Panc1 (cell line): ENCODE data around the gene UNC5CL. TPM values are rescaled to one million over a fixed set of nuclear protein-coding genes. Genes with fewer than 3 reads are reported as not detected.

Source experiments
- ATAC-seq: fragments of 200-7000 bp; cut with Tn5 transposase; 2 replicates; pipeline ENCODE4 v1.9.1; 2020; ENCODE audit warnings: mild to moderate bottlenecking, moderate library complexity
- BruUV-seq: library from RNA; stranded (reverse); fragments of 400-500 nt; replicated peaks from 2 replicates; lab custom pipeline; 2021; lab: Mats Ljungman, UMichigan
- CTCF ChIA-PET: fragments of 300-600 bp; sonication (Branson Sonifier 250); formaldehyde crosslinking; loops from one replicate; lab custom pipeline; 2022; ENCODE audit warnings: antibody characterized with exemption; lab: Charles Lee
- POLR2A ChIA-PET: fragments of 300-600 bp; sonication (Branson Sonifier 250); formaldehyde crosslinking; loops from one replicate; lab custom pipeline; 2022; ENCODE audit warnings: antibody characterized with exemption; lab: Charles Lee
- DNase-seq: peaks from one replicate; pipeline ENCODE4 v3.0.0-alpha.2; 2010; ENCODE audit warnings: low read depth, low spot score
- H3K27ac ChIP-seq: 2 replicates; pipeline ENCODE4 v1.5.1; 2011; ENCODE audit warnings: mild to moderate bottlenecking, low read length, inconsistent platforms
- H3K27me3 ChIP-seq: fragments of 200-500 bp; sonication (Bioruptor generic); 2 replicates; pipeline ENCODE4 v1.6.0; 2014; ENCODE audit warnings: low read length, inconsistent platforms; ENCODE audit not compliant: control insufficient read depth, insufficient read depth
- H3K36me3 ChIP-seq: fragments of 200-500 bp; sonication (Bioruptor generic); 2 replicates; pipeline ENCODE4 v1.5.1; 2014; ENCODE audit warnings: inconsistent platforms, mild to moderate bottlenecking, low read length, moderate library complexity; ENCODE audit not compliant: control insufficient read depth, insufficient read depth
- H3K4me1 ChIP-seq: 2 replicates; pipeline ENCODE4 v1.5.1; 2011; ENCODE audit warnings: inconsistent platforms, mild to moderate bottlenecking, low read length, moderate library complexity; ENCODE audit not compliant: control insufficient read depth, insufficient read depth
- H3K4me3 ChIP-seq, 2 experiments: 2 replicates each; pipeline ENCODE4 v1.5.1; 2011 to 2012; ENCODE audit warnings: low read depth in 2 of 2, low read length in 2 of 2, mild to moderate bottlenecking in 2 of 2, inconsistent platforms in 1 of 2, moderate library complexity in 1 of 2
- H3K9me3 ChIP-seq: fragments of 200-500 bp; sonication (Bioruptor generic); 2 replicates; pipeline ENCODE4 v1.5.1; 2014; ENCODE audit warnings: low read depth, mild to moderate bottlenecking, inconsistent platforms, low read length, moderate library complexity; ENCODE audit not compliant: control insufficient read depth, insufficient read depth
- POLR2AphosphoS5 ChIP-seq: IDR thresholded peaks from 2 replicates; pipeline ENCODE4 v1.6.1; 2012; ENCODE audit warnings: mild to moderate bottlenecking, low read depth, low read length, moderate library complexity
- REST ChIP-seq, 2 experiments: IDR thresholded peaks; 2 replicates each; pipeline ENCODE4 v1.6.1; 2011 to 2012; ENCODE audit warnings: low read depth in 2 of 2, control low read depth in 1 of 2, low read length in 1 of 2, mild to moderate bottlenecking in 1 of 2, moderate library complexity in 1 of 2; ENCODE audit not compliant: insufficient read depth in 1 of 2
- SIN3A ChIP-seq: IDR thresholded peaks from 2 replicates; pipeline ENCODE4 v1.6.1; 2012; ENCODE audit warnings: low read depth, mild to moderate bottlenecking, low read length, moderate library complexity, borderline replicate concordance; ENCODE audit not compliant: insufficient read depth
- TCF7L2 ChIP-seq: IDR thresholded peaks from 2 replicates; pipeline ENCODE4 v1.6.1; 2011; ENCODE audit warnings: mild to moderate bottlenecking, low read depth, low read length, inconsistent platforms
- in situ Hi-C: cut with HindIII; loops from 2 replicates; pipeline ENCODE4 v1.10.0; 2016; ENCODE audit warnings: low sequenced_read_pairs, low pct_unique_long_range_greater_than_20kb
- intact Hi-C: fragments of 100-400 bp; cut with micrococcal nuclease; formaldehyde crosslinking; loops from one replicate; pipeline ENCODE4 v1.10.0; 2022; ENCODE audit not compliant: unreplicated experiment
- total RNA-seq: library from RNA; stranded (reverse); gene quantifications from one replicate; pipeline ENCODE4 v1.2.1, GENCODE V29; 2021; ENCODE audit not compliant: unreplicated experiment
- TF ChIP-seq, protein P1 (sequence below): fragments of 450-650 bp; IDR thresholded peaks from 2 replicates; pipeline ENCODE4 v1.5.1; 2017; ENCODE audit warnings: mild to moderate bottlenecking

The UNC5CL gene
- total RNA-seq, 1 experiment from 2014 or later: 0.36 TPM

- Histone ChIP-seq H3K4me1 (peaks cover 7% of the 10 kb centered on the region; the same call in 1 of the 2 replicates), H3K9me3 (no peaks in the 10 kb centered on the region), H3K4me3 (no peak overlapping the region), H3K27me3 (no peaks in the 10 kb centered on the region), H3K36me3 (no peaks in the 10 kb centered on the region), H3K27ac (no peak overlapping the region)
- TF ChIP-seq REST (IDR thresholded peaks at IDR 0.05; ENCODE audit: insufficient read depth in 1 of 2, low read depth in 2 of 2, low read length in 1 of 2) (no peak), TCF7L2 (no peak), POLR2AphosphoS5 (no peak), SIN3A (no peak)
- TF ChIP-seq, protein P1, sequence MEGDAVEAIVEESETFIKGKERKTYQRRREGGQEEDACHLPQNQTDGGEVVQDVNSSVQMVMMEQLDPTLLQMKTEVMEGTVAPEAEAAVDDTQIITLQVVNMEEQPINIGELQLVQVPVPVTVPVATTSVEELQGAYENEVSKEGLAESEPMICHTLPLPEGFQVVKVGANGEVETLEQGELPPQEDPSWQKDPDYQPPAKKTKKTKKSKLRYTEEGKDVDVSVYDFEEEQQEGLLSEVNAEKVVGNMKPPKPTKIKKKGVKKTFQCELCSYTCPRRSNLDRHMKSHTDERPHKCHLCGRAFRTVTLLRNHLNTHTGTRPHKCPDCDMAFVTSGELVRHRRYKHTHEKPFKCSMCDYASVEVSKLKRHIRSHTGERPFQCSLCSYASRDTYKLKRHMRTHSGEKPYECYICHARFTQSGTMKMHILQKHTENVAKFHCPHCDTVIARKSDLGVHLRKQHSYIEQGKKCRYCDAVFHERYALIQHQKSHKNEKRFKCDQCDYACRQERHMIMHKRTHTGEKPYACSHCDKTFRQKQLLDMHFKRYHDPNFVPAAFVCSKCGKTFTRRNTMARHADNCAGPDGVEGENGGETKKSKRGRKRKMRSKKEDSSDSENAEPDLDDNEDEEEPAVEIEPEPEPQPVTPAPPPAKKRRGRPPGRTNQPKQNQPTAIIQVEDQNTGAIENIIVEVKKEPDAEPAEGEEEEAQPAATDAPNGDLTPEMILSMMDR: no peak
- ATAC-seq: no peak
- ChIA-PET CTCF (no interaction called here), POLR2A (no interaction called here)
- BruUV-seq: no TSS peak
- DNase-seq: no peak
- intact Hi-C loops (no loop called here), in situ Hi-C loops (no loop called here)
Measured at GRCh38 chr6:40978687-40979289, 60.2 kb downstream of the UNC5CL start.

GRCh38 chr6:40977695-40978094, 61.3 kb downstream of the UNC5CL start:
- POLR2A ChIA-PET: no interaction called here
- no peak overlapping the region for H3K4me3 ChIP-seq
- no peak for DNase-seq
- intact Hi-C loops (no loop called here), in situ Hi-C loops (no loop called here)
- H3K27me3 ChIP-seq: no peaks in the 10 kb centered on the region
- no peak overlapping the region; the same call in 1 of the 2 replicates for H3K27ac ChIP-seq
- no peaks in the 10 kb centered on the region for H3K36me3 ChIP-seq
- TF ChIP-seq REST (IDR thresholded peaks at IDR 0.05; ENCODE audit: insufficient read depth in 1 of 2, low read depth in 2 of 2, low read length in 1 of 2) (no peak), TCF7L2 (no peak), SIN3A (no peak), POLR2AphosphoS5 (no peak)
- TF ChIP-seq, protein P1: no peak
- no peak for ATAC-seq
- no TSS peak for BruUV-seq
- no peaks in the 10 kb centered on the region for H3K9me3 ChIP-seq
- peaks cover 4% of the 10 kb centered on the region; the same call in 1 of the 2 replicates for H3K4me1 ChIP-seq
- CTCF ChIA-PET: no interaction called here
